ENCODE measurements around the gene AP3D1. TPM values are rescaled to one million over a fixed set of nuclear protein-coding genes. Genes with fewer than 3 reads are reported as not detected.

Gene AP3D1
- total and polyA plus RNA-seq, 7 donors: 43.1 to 127 (median 55.7) TPM

GRCh38 chr19:2061495-2062388 lies 89.6 kb downstream of the AP3D1 start:
- H3K27me3 ChIP-seq: no peaks in the 10 kb centered on the region
- H3K4me1 ChIP-seq: peaks cover 0 to 64% (median 58%) of the 10 kb centered on the region in 4 donors
- peak overlapping the region; percentile 63 to 89 (median 72) for H3K4me3 ChIP-seq
- no peaks in the 10 kb centered on the region for H3K36me3 ChIP-seq
- TF ChIP-seq EP300 (IDR thresholded peaks at IDR 0.05) (peak in 1 of 4 donors; percentile 71), POLR2AphosphoS5 (IDR thresholded peaks at IDR 0.05) (peak; percentile 73 to 91 (median 82)), POLR2A (IDR thresholded peaks at IDR 0.05) (peak; percentile 22 to 69), CTCF (IDR thresholded peaks at IDR 0.05) (no peak)
- intact Hi-C loops (cut with DNase I): loop anchor here (2.0 kb wide), 2 partner anchors 33 to 45 kb away; no protein-coding TSS in a partner anchor
- 2% methylated on average over 50 of the region's 50 CpGs for WGBS, 2 donors
- H3K27ac ChIP-seq: peak overlapping the region; percentile 95 to 100 (median 100)
- H3K9me3 ChIP-seq: no peaks in the 10 kb centered on the region
- peak; percentile 100 for DNase-seq

GRCh38 chr19:2060884-2061494 lies 90.4 kb downstream of the AP3D1 start:
- DNase-seq: peak; percentile 89
- no peaks in the 10 kb centered on the region for H3K9me3 ChIP-seq
- TF ChIP-seq CTCF (IDR thresholded peaks at IDR 0.05) (no peak), POLR2AphosphoS5 (IDR thresholded peaks at IDR 0.05) (peak in 2 of 4 donors; percentile 91 to 93), POLR2A (IDR thresholded peaks at IDR 0.05) (peak in 1 of 2 donors; percentile 52), EP300 (IDR thresholded peaks at IDR 0.05) (peak in 1 of 4 donors; percentile 4)
- WGBS, 2 donors: 1% methylated on average over 55 of the region's 55 CpGs
- peaks cover 0 to 71% (median 65%) of the 10 kb centered on the region in 4 donors for H3K4me1 ChIP-seq
- intact Hi-C loops (cut with DNase I): loop anchor here (2.0 kb wide), 2 partner anchors 34 to 44 kb away; no protein-coding TSS in a partner anchor
- H3K27ac ChIP-seq: peak overlapping the region; percentile 95 to 100 (median 100)
- no peaks in the 10 kb centered on the region for H3K36me3 ChIP-seq
- peak overlapping the region; percentile 63 to 89 (median 72) for H3K4me3 ChIP-seq
- H3K27me3 ChIP-seq: no peaks in the 10 kb centered on the region

GRCh38 chr19:2059422-2060201 lies 91.8 kb downstream of the AP3D1 start:
- no peaks in the 10 kb centered on the region for H3K36me3 ChIP-seq
- intact Hi-C loops (cut with DNase I): loop anchor here (2.0 kb wide), 2 partner anchors 35 to 43 kb away; no protein-coding TSS in a partner anchor
- H3K27me3 ChIP-seq: no peaks in the 10 kb centered on the region
- peak overlapping the region in 3 of 4 donors; percentile 14 to 89 (median 73) for H3K4me3 ChIP-seq
- peak; percentile 89 for DNase-seq
- H3K27ac ChIP-seq: peak overlapping the region; percentile 95 to 100 (median 100)
- no peak for TF ChIP-seq CTCF (IDR thresholded peaks at IDR 0.05)
- TF ChIP-seq EP300 (IDR thresholded peaks at IDR 0.05): no peak
- TF ChIP-seq POLR2AphosphoS5 (IDR thresholded peaks at IDR 0.05): peak; percentile 31 to 65 (median 50)
- no peaks in the 10 kb centered on the region for H3K9me3 ChIP-seq
- WGBS, 2 donors: 13 to 53% methylated on average over 24 of the region's 24 CpGs
- H3K4me1 ChIP-seq: peaks cover 0 to 76% (median 71%) of the 10 kb centered on the region in 4 donors
